Measurements from ENCODE around the gene APOC4.
"Not testable (repeated sequence)": the region's sequence is repeated elsewhere in the genome, so short reads cannot be mapped to it uniquely, and the experiment has no call there.

APOC4 gene

DNA sequence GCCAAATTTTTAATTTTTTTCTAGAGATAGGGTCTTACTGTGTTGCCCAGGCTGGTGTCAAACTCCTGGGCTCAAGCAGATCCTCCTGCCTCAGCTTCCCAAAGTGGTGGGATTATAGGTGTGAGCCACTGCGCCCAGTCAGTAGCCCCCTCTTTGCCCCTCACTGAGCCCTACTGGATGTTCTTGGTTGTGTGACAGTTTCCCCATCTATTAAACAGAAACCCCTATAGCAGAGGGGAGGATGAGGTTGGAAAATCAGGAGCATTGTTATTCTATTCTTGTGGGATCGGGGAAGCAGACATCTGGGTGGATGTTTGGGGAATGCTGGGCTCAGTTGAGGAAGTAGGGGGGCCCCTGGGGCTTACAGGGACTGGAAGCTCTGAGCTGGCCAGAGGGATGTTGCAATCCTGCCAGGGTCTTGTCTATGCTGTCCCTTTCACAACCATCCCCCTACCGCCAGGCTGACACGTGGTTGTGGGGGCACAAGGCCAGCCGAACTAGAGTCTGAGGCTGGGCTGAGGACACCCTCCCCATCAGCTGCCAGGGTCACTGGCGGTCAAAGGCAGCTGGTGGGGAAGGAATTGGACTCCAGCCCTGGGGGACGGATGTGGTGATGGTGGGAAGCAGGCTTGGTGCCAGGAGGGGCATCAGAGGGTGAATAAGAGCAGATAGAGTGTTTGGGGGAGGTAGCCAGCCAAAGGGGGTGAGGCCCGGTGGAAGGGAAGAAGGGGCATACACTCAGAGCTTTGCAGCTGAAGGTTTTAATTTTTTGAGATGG lies 16.7 kb upstream of the APOC4 start:
- H3K4me3 ChIP-seq (ENCODE audit: low read length), result no peak overlapping the region
- no peak for DNase-seq (ENCODE audit: low read depth)
- no peak for TF ChIP-seq CTCF (conservative IDR thresholded peaks at IDR 0.05; ENCODE audit: low read depth, low read length)

- DNase-seq (ENCODE audit: low read depth), result not testable (repeated sequence)
- peak overlapping the region; percentile 22 for H3K4me3 ChIP-seq (ENCODE audit: low read length)
Observed at GRCh38 chr19:44926245-44927077, 15.6 kb upstream of the APOC4 start.

DNA sequence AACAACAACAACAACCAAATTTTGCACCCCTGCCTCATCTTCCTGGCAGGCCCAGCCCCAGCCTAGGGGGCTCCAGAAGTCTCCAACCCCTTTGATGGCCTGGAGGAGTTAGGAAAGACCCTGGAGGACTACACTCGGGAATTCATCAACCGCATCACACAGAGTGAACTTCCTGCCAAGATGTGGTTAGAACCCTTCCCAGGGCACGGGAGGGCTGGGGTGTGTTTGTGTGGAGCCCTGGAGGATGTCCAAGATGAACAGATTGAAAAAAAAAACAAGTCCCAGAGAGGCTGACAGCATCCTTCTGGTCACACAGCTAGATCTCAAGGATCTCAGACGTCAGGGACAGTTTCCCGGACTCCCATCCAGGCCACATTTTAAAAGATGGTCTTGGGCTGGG lies 14.3 kb upstream of the APOC4 start:
- H3K4me3 ChIP-seq (ENCODE audit: low read length), result no peak overlapping the region
- TF ChIP-seq CTCF (conservative IDR thresholded peaks at IDR 0.05; ENCODE audit: low read depth, low read length), result no peak
- no peak for DNase-seq (ENCODE audit: low read depth)

DNA sequence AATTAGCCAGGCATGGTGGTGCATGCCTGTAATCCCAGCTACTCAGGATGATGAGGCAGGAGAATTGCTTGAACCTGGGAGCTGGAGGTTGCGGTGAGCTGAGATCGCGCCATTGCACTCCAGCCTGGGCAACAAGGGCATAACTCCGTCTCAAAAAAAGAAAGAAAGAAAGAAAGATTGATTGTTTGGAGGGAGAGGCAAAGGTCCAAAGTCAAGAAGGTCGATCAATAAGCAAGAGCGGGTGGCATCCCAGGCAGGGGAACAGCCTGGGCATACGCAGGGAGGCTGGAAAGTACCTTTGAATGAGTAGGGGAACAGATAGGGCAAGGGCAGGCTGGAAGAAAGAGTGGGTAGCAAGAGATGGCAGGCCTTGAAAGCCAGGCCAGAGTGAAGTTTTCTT lies 11.9 kb upstream of the APOC4 start:
- TF ChIP-seq CTCF (conservative IDR thresholded peaks at IDR 0.05; ENCODE audit: low read depth, low read length), result no peak
- H3K4me3 ChIP-seq (ENCODE audit: low read length), result no peak overlapping the region
- no peak for DNase-seq (ENCODE audit: low read depth)

GRCh38 chr19:44931541-44931940 lies 10.5 kb upstream of the APOC4 start:
- no peak for DNase-seq (ENCODE audit: low read depth)
- TF ChIP-seq CTCF (conservative IDR thresholded peaks at IDR 0.05; ENCODE audit: low read depth, low read length), result no peak
- H3K4me3 ChIP-seq (ENCODE audit: low read length), result no peak overlapping the region

GRCh38 chr19:44939668-44940067 lies 2.4 kb upstream of the APOC4 start:
- TF ChIP-seq CTCF (conservative IDR thresholded peaks at IDR 0.05; ENCODE audit: low read depth, low read length), result no peak
- no peak for DNase-seq (ENCODE audit: low read depth)
- H3K4me3 ChIP-seq (ENCODE audit: low read length), result no peak overlapping the region

GRCh38 chr19:44943801-44944249 lies 1.8 kb downstream of the APOC4 start:
- no peak for DNase-seq (ENCODE audit: low read depth)
- TF ChIP-seq CTCF (conservative IDR thresholded peaks at IDR 0.05; ENCODE audit: low read depth, low read length), result no peak
- no peak overlapping the region for H3K4me3 ChIP-seq (ENCODE audit: low read length)

Measured in retinal pigment epithelial cell (primary cell).